HEK293 (cell line): ENCODE results near the gene SNAI1.

Source experiments
- CTCF ChIP-seq: fragments of 450-650 bp; formaldehyde crosslinking; IDR thresholded peaks from 2 replicates; pipeline ENCODE4 v1.5.1; 2016; ENCODE audit warnings: missing biosample characterization, missing genetic modification characterization
- KLF10 ChIP-seq: fragments of 450-650 bp; IDR thresholded peaks from 2 replicates; pipeline ENCODE4 v1.5.1; 2018; ENCODE audit warnings: missing biosample characterization, mild to moderate bottlenecking, missing genetic modification characterization
- YY1 ChIP-seq: fragments of 450-650 bp; formaldehyde crosslinking; IDR thresholded peaks from 2 replicates; pipeline ENCODE4 v1.5.1; 2018; ENCODE audit warnings: missing biosample characterization, missing genetic modification characterization
- ZNF121 ChIP-seq: fragments of 450-650 bp; formaldehyde crosslinking; IDR thresholded peaks from 2 replicates; pipeline ENCODE4 v1.5.1; 2016; ENCODE audit warnings: missing biosample characterization, missing genetic modification characterization
- ZNF24 ChIP-seq: fragments of 450-650 bp; formaldehyde crosslinking; IDR thresholded peaks from 2 replicates; pipeline ENCODE4 v1.5.1; 2016; ENCODE audit warnings: missing biosample characterization, missing genetic modification characterization

DNA sequence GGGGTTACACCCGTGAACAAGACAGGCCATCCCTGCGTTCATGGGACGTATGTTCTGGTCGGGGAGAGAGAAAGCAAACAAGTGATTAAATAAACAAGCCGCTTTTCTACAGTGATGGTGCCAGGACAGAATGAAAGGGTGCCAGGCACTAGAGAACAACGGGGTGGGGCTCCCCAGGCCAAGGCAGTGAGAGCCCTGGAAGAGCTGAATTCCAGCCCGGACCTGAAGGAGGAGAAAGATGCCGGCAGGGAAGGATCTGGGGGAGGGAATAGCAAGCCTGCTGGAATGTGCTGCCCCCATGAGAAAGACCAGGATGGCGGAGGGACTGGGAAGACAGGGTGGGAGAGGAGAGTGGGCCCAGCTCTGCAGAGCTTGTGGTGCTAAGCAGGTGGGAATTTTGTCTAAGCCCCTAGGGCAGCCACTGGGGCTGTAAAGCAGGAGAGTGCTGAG lies 7.5 kb downstream of the SNAI1 start:
- TF ChIP-seq CTCF (tag by site-specific recombination) (no peak), ZNF121 (tag by site-specific recombination) (no peak), ZNF24 (tag by site-specific recombination) (no peak), YY1 (tag by site-specific recombination) (no peak), KLF10 (tag by site-specific recombination) (no peak)
